H9 (cell line): ENCODE results near the gene COL28A1. TPM values are rescaled to one million over a fixed set of nuclear protein-coding genes. Genes with fewer than 3 reads are reported as not detected.

Experiments
- DNase-seq: peaks from one replicate; pipeline ENCODE4 v3.0.0-alpha.2; 2017
- H2AFZ ChIP-seq: one replicate; pipeline ENCODE4 v1.6.1; 2013; ENCODE audit warnings: mild to moderate bottlenecking, low read length, control low read depth, moderate library complexity
- H2AK5ac ChIP-seq: 2 replicates; pipeline ENCODE4 v1.6.1; 2013; ENCODE audit warnings: low read length, control low read depth, mixed read lengths; ENCODE audit not compliant: insufficient read length
- H2BK120ac ChIP-seq: one replicate; pipeline ENCODE4 v1.6.1; 2013; ENCODE audit warnings: low read depth, mild to moderate bottlenecking, low read length, control low read depth, inconsistent platforms; ENCODE audit not compliant: poor library complexity, severe bottlenecking
- H2BK12ac ChIP-seq: 2 replicates; pipeline ENCODE4 v1.6.1; 2013; ENCODE audit warnings: low read length, control low read depth, mixed read lengths, low read depth; ENCODE audit not compliant: insufficient read length
- H2BK15ac ChIP-seq: 2 replicates; pipeline ENCODE4 v1.6.1; 2013; ENCODE audit warnings: low read depth, low read length, control low read depth
- H2BK20ac ChIP-seq: one replicate; pipeline ENCODE4 v1.6.1; 2013; ENCODE audit warnings: low read depth, mild to moderate bottlenecking, low read length, control low read depth, inconsistent platforms; ENCODE audit not compliant: poor library complexity, severe bottlenecking
- H2BK5ac ChIP-seq: 2 replicates; pipeline ENCODE4 v1.6.1; 2013; ENCODE audit warnings: low read length, control low read depth, mixed read lengths; ENCODE audit not compliant: insufficient read length
- H3K14ac ChIP-seq: 2 replicates; pipeline ENCODE4 v1.6.1; 2013; ENCODE audit warnings: low read length, control low read depth; ENCODE audit not compliant: insufficient read depth
- H3K18ac ChIP-seq: 2 replicates; pipeline ENCODE4 v1.6.1; 2013; ENCODE audit warnings: low read depth, mild to moderate bottlenecking, mixed read lengths, low read length, control low read depth; ENCODE audit not compliant: insufficient read length
- H3K23ac ChIP-seq: 2 replicates; pipeline ENCODE4 v1.6.1; 2013; ENCODE audit warnings: low read length, control low read depth, mixed read lengths, low read depth; ENCODE audit not compliant: insufficient read length
- H3K23me2 ChIP-seq: 2 replicates; pipeline ENCODE4 v1.6.1; 2013; ENCODE audit warnings: low read depth, mild to moderate bottlenecking, mixed read lengths, low read length, control low read depth; ENCODE audit not compliant: insufficient read length, poor library complexity, severe bottlenecking
- H3K27ac ChIP-seq: 2 replicates; pipeline ENCODE4 v1.5.1; 2013; ENCODE audit warnings: low read length, control low read depth, mixed read lengths, low read depth; ENCODE audit not compliant: insufficient read length
- H3K27me3 ChIP-seq: 2 replicates; pipeline ENCODE4 v1.6.1; 2013; ENCODE audit warnings: low read length, control low read depth, inconsistent platforms; ENCODE audit not compliant: insufficient read depth
- H3K4ac ChIP-seq: 2 replicates; pipeline ENCODE4 v1.6.1; 2013; ENCODE audit warnings: low read depth, mild to moderate bottlenecking, control low read depth, inconsistent platforms, low read length, moderate library complexity
- H3K4me1 ChIP-seq: 2 replicates; pipeline ENCODE4 v1.6.1; 2013; ENCODE audit warnings: low read length, control low read depth, inconsistent platforms; ENCODE audit not compliant: insufficient read depth
- H3K4me2 ChIP-seq: 2 replicates; pipeline ENCODE4 v1.6.1; 2013; ENCODE audit warnings: low read length, control low read depth, mixed read lengths; ENCODE audit not compliant: insufficient read length, insufficient read depth
- H3K56ac ChIP-seq: 2 replicates; pipeline ENCODE4 v1.6.1; 2013; ENCODE audit warnings: low read depth, mild to moderate bottlenecking, mixed read lengths, low read length, control low read depth; ENCODE audit not compliant: insufficient read length
- H3K79me1 ChIP-seq: 2 replicates; pipeline ENCODE4 v1.6.1; 2013; ENCODE audit warnings: low read depth, mild to moderate bottlenecking, moderate library complexity, low read length, control low read depth, inconsistent platforms; ENCODE audit not compliant: insufficient read depth, poor library complexity, severe bottlenecking
- H3K79me2 ChIP-seq: 2 replicates; pipeline ENCODE4 v1.6.1; 2013; ENCODE audit warnings: low read length, control low read depth, inconsistent platforms; ENCODE audit not compliant: insufficient read depth
- H3K9ac ChIP-seq: 2 replicates; pipeline ENCODE4 v1.6.1; 2013; ENCODE audit warnings: low read length, control low read depth, mixed read lengths; ENCODE audit not compliant: insufficient read length; ENCODE audit errors: extremely low read depth
- H3K9me3 ChIP-seq: one replicate; pipeline ENCODE4 v1.6.1; 2013; ENCODE audit warnings: low read depth, low read length, inconsistent platforms; ENCODE audit not compliant: control insufficient read depth
- H3T11ph ChIP-seq: one replicate; pipeline ENCODE4 v1.6.1; 2013; ENCODE audit warnings: mild to moderate bottlenecking, low read length, control low read depth, inconsistent platforms
- H4K20me1 ChIP-seq: one replicate; pipeline ENCODE4 v1.6.1; 2013; ENCODE audit not compliant: control insufficient read depth, insufficient read length, insufficient read depth
- H4K5ac ChIP-seq: 2 replicates; pipeline ENCODE4 v1.6.1; 2013; ENCODE audit warnings: low read depth, mild to moderate bottlenecking, mixed read lengths, low read length, control low read depth; ENCODE audit not compliant: insufficient read length
- H4K8ac ChIP-seq: replicated peaks from 2 replicates; pipeline ENCODE4 v1.6.1; 2013; ENCODE audit warnings: low read length, control low read depth, mixed read lengths, low read depth; ENCODE audit not compliant: insufficient read length
- H4K91ac ChIP-seq: 2 replicates; pipeline ENCODE4 v1.6.1; 2013; ENCODE audit warnings: low read depth, mild to moderate bottlenecking, moderate library complexity, mixed read lengths, low read length, control low read depth; ENCODE audit not compliant: insufficient read length
- H3K27ac Mint-ChIP-seq, 3 experiments: 2 replicates in 2 of 3; 3 replicates in 1 of 3; pipeline ENCODE4 v1.8.0; 2020 to 2021; ENCODE audit warnings: mixed read lengths in 3 of 3, mild to moderate bottlenecking in 1 of 3, moderate library complexity in 1 of 3
- H3K27me3 Mint-ChIP-seq: 2 replicates; pipeline ENCODE4 v1.8.0; 2021; ENCODE audit warnings: low read depth, mild to moderate bottlenecking, moderate library complexity, mixed read lengths
- H3K36me3 Mint-ChIP-seq, 3 experiments: 2 replicates in 2 of 3; 3 replicates in 1 of 3; pipeline ENCODE4 v1.8.0; 2020 to 2021; ENCODE audit warnings: low read depth in 3 of 3, mixed read lengths in 3 of 3; ENCODE audit not compliant: insufficient read depth in 1 of 3
- H3K4me1 Mint-ChIP-seq, 2 experiments: 2 replicates each; pipeline ENCODE4 v1.8.0; 2020; ENCODE audit warnings: mixed read lengths in 2 of 2
- H3K4me3 Mint-ChIP-seq, 2 experiments: 2 replicates in 1 of 2; 3 replicates in 1 of 2; pipeline ENCODE4 v1.8.0; 2020 to 2021; ENCODE audit warnings: mild to moderate bottlenecking in 2 of 2, mixed read lengths in 2 of 2, moderate library complexity in 1 of 2
- H3K9me3 Mint-ChIP-seq, 2 experiments: 2 replicates in 1 of 2; 3 replicates in 1 of 2; pipeline ENCODE4 v1.8.0; 2020; ENCODE audit warnings: mild to moderate bottlenecking in 2 of 2, mixed read lengths in 2 of 2, moderate library complexity in 1 of 2
- WGBS: extraction: QIAGEN DNeasy Blood & Tissue Kit; methylation state at CpG from one replicate; pipeline ENCODE4 v1.1.7; 2013; ENCODE audit warnings: missing lambda C conversion rate, low lambda C conversion rate, mixed read lengths; ENCODE audit not compliant: insufficient read length; ENCODE audit errors: extremely low coverage; 5-methylcytosine and 5-hydroxymethylcytosine counted together
- total RNA-seq: library from RNA; stranded (reverse); gene quantifications from 2 replicates; pipeline ENCODE4 v1.2.1, GENCODE V29; 2021
- TF ChIP-seq, protein P1 (sequence below): fragments of 200-600 bp; sonication (generic); conservative IDR thresholded peaks from 3 replicates; pipeline ENCODE4 v1.8.0; 2021; ENCODE audit warnings: antibody characterized with exemption, mild to moderate bottlenecking

COL28A1 gene
- total RNA-seq, 1 experiment from 2014 or later = 0.66 TPM

DNA sequence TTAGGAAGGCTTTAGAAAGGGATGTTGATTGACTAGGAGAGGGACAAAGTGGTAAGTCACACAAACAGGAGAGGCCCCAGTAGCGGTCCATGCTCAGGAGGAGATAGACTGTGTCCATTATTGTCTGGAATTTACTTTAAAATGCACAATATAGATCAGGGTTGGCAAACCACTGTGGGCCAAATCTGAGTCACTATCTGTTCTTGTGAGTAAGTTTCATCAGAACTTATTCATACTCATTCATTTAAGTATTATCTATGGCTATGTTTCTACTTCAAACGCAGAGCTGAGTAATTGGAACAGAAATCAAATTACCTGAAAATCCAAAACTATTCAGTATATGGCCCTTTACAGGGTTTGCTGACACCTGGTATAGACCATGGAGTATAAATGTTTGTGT lies 166.5 kb downstream of the COL28A1 start:
- Histone ChIP-seq H3K18ac (no peak overlapping the region), H2BK15ac (no peak overlapping the region), H2AK5ac (no peak overlapping the region), H3K4me1 (no peaks in the 10 kb centered on the region), H3K14ac (no peak overlapping the region), H4K5ac (no peak overlapping the region), H3K9ac (no peak overlapping the region), H3K27me3 (no peaks in the 10 kb centered on the region), H3K56ac (no peak overlapping the region), H2BK12ac (no peak overlapping the region), H2BK20ac (no peak overlapping the region), H3K4ac (no peak overlapping the region), H3K79me1 (no peaks in the 10 kb centered on the region), H3K23me2 (no peaks in the 10 kb centered on the region), H3T11ph (no peak overlapping the region), H3K79me2 (no peaks in the 10 kb centered on the region), H2BK120ac (no peak overlapping the region), H2BK5ac (no peak overlapping the region), H4K20me1 (no peaks in the 10 kb centered on the region), H3K9me3 (peaks cover 4% of the 10 kb centered on the region), H4K91ac (no peak overlapping the region), H4K8ac (no peak overlapping the region), H3K23ac (no peak overlapping the region), H3K4me2 (no peak overlapping the region), H3K27ac (no peak overlapping the region), H2AFZ (no peak overlapping the region)
- no CpG with 5 or more reads among the region's 2 CpGs for WGBS
- Mint-ChIP-seq H3K9me3 (peaks cover 4 to 7% of the 10 kb centered on the region in 2 experiments), H3K4me1 (peaks cover 7 to 20% of the 10 kb centered on the region in 2 experiments), H3K27me3 (no peaks in the 10 kb centered on the region), H3K36me3 (peaks cover 0 to 8% (median 4%) of the 10 kb centered on the region in 3 experiments; a peak in 4 of 7 replicates), H3K4me3 (no peak overlapping the region), H3K27ac (no peak overlapping the region)
- DNase-seq = no peak
- TF ChIP-seq, protein P1, sequence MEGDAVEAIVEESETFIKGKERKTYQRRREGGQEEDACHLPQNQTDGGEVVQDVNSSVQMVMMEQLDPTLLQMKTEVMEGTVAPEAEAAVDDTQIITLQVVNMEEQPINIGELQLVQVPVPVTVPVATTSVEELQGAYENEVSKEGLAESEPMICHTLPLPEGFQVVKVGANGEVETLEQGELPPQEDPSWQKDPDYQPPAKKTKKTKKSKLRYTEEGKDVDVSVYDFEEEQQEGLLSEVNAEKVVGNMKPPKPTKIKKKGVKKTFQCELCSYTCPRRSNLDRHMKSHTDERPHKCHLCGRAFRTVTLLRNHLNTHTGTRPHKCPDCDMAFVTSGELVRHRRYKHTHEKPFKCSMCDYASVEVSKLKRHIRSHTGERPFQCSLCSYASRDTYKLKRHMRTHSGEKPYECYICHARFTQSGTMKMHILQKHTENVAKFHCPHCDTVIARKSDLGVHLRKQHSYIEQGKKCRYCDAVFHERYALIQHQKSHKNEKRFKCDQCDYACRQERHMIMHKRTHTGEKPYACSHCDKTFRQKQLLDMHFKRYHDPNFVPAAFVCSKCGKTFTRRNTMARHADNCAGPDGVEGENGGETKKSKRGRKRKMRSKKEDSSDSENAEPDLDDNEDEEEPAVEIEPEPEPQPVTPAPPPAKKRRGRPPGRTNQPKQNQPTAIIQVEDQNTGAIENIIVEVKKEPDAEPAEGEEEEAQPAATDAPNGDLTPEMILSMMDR = no peak
